ENCODE data around the gene ADAMTS12.
"Not testable (repeated sequence)": the region's sequence is repeated elsewhere in the genome, so short reads cannot be mapped to it uniquely, and the experiment has no call there.

ADAMTS12 gene

GRCh38 chr5:33891788-33892619 is at the start of gene ADAMTS12:
ADAMTS12 (minus strand) TSS chr5:33891990; CDS start chr5:33891856, 134 bp downstream.
- peak; percentile 50 for DNase-seq (ENCODE audit: low read depth)

- no peak for DNase-seq (ENCODE audit: low read depth)
Observed at GRCh38 chr5:33941090-33941489, 49.3 kb upstream of the ADAMTS12 start.

- DNase-seq (ENCODE audit: low read depth) = no peak
Observed at GRCh38 chr5:33939556-33940262, 47.9 kb upstream of the ADAMTS12 start.

- no peak for DNase-seq (ENCODE audit: low read depth)
Observed at GRCh38 chr5:33938881-33939280, 47.1 kb upstream of the ADAMTS12 start.

GRCh38 chr5:33938507-33938796 is 46.7 kb upstream of the ADAMTS12 start:
- DNase-seq (ENCODE audit: low read depth) = no peak

GRCh38 chr5:33937707-33938506 is 46.1 kb upstream of the ADAMTS12 start:
- no peak for DNase-seq (ENCODE audit: low read depth)

GRCh38 chr5:33937017-33937706 is 45.4 kb upstream of the ADAMTS12 start:
- no peak for DNase-seq (ENCODE audit: low read depth)

GRCh38 chr5:33936381-33937016 is 44.7 kb upstream of the ADAMTS12 start, which contains the start of gene RXFP3:
RXFP3 (plus strand) TSS chr5:33936386; CDS start chr5:33936741, 355 bp downstream.
- peak; percentile 20 for DNase-seq (ENCODE audit: low read depth)

- DNase-seq (ENCODE audit: low read depth) = peak; percentile 49
Observed at GRCh38 chr5:33936004-33936380, 44.2 kb upstream of the ADAMTS12 start.

- no peak for DNase-seq (ENCODE audit: low read depth)
Observed at GRCh38 chr5:33934176-33934575, 42.4 kb upstream of the ADAMTS12 start.

GRCh38 chr5:33933723-33934169 is 42.0 kb upstream of the ADAMTS12 start:
- no peak for DNase-seq (ENCODE audit: low read depth)

GRCh38 chr5:33931136-33931535 is 39.3 kb upstream of the ADAMTS12 start:
- DNase-seq (ENCODE audit: low read depth) = no peak

- DNase-seq (ENCODE audit: low read depth) = no peak
Observed at GRCh38 chr5:33929925-33930690, 38.3 kb upstream of the ADAMTS12 start.

- DNase-seq (ENCODE audit: low read depth) = no peak
Observed at GRCh38 chr5:33928283-33928682, 36.5 kb upstream of the ADAMTS12 start.

GRCh38 chr5:33927685-33928084 is 35.9 kb upstream of the ADAMTS12 start:
- no peak for DNase-seq (ENCODE audit: low read depth)

GRCh38 chr5:33925278-33925677 is 33.5 kb upstream of the ADAMTS12 start:
- no peak for DNase-seq (ENCODE audit: low read depth)

- DNase-seq (ENCODE audit: low read depth) = no peak
Observed at GRCh38 chr5:33921002-33921401, 29.2 kb upstream of the ADAMTS12 start.

- DNase-seq (ENCODE audit: low read depth) = not testable (repeated sequence)
Observed at GRCh38 chr5:33914844-33915243, 23.1 kb upstream of the ADAMTS12 start.

GRCh38 chr5:33906248-33906647 is 14.5 kb upstream of the ADAMTS12 start:
- DNase-seq (ENCODE audit: low read depth) = not testable (repeated sequence)

- DNase-seq (ENCODE audit: low read depth) = no peak
Observed at GRCh38 chr5:33905381-33905780, 13.6 kb upstream of the ADAMTS12 start.

- DNase-seq (ENCODE audit: low read depth) = no peak
Observed at GRCh38 chr5:33903118-33903517, 11.3 kb upstream of the ADAMTS12 start.

Measured in fibroblast of gingiva (primary cell).